ENCODE measurements around the gene ADGRA1. TPM values are rescaled to one million over a fixed set of nuclear protein-coding genes. Genes with fewer than 3 reads are reported as not detected.

Gene ADGRA1, protein sequence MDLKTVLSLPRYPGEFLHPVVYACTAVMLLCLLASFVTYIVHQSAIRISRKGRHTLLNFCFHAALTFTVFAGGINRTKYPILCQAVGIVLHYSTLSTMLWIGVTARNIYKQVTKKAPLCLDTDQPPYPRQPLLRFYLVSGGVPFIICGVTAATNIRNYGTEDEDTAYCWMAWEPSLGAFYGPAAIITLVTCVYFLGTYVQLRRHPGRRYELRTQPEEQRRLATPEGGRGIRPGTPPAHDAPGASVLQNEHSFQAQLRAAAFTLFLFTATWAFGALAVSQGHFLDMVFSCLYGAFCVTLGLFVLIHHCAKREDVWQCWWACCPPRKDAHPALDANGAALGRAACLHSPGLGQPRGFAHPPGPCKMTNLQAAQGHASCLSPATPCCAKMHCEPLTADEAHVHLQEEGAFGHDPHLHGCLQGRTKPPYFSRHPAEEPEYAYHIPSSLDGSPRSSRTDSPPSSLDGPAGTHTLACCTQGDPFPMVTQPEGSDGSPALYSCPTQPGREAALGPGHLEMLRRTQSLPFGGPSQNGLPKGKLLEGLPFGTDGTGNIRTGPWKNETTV
- 0.09 TPM in 1 of 2 replicates, not detected in the other for total RNA-seq

DNA sequence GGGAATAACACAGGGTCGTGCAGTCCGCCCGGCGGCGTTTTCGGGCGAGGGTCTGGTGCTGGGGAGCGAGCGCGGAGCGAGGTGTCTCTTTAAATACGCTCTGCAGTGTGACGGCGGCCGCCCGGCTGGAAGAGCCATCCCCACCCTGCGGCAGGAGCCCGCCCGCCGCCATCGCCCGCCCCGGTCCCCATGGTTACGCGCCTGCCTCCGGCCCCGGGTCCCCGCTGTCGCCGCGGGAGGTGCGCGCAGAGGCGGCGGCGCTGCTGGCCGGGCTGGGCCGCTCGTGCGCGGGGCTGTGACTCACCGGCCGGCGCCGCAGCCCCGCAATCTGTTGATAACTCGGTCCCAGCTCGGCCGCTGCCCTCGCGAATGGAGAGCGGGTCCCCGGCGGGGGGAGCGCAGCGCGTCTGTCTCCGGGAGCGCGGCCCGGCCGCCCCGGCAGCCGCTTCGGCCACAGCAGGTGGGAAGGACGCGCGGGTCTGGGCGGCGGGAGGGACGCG, at the start of gene ADGRA1:
TSS of gene ADGRA1 (plus strand) at position 246 of the 500 bp plus-strand sequence. CDS start 986 bp downstream, outside the sequence.

DNA sequence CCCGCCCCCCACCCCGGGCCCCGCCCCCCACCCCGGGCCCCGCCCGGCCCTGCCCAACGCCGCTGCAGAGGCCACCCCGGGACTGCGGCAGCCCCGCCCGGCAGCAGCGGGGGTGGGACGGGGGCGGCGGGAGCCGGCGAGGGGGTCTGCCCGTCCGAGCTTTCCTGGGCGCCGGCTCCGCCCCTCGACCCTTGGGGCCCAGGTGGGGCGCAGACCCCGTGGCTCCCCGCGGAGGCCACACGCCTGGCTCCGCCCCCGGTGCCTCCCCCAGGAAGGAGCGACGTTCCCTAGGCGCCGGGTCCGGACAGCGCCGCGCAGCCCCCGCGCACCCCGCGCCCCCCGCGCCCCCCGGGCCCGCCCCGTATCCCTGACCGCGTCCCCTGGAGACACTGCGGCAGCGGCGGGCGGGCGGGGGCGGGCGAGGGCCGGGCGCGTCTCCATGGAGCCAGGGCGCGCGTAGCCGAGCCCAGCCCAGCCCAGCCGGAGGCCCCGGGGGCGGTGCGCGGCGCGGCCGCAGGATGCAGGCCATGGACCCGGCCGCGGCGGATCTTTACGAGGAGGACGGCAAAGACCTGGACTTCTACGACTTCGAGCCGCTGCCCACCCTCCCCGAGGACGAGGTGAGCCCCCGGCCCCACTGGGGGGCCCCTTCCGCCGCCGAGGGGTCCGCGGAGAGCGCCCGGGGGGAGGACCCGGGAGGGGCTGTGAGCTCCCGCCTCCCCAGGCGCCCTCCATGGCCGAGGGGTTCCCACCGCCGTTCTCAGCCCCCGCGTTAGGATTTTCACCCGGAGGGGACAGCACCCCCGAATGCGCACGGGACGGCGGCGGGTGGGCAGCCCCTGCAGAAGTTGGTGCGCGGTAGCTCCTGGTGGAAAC, 72.5 kb downstream of the ADGRA1 start, which contains the start of gene KNDC1:
TSS of gene KNDC1 (plus strand) at position 270 of the 876 bp plus-strand sequence. CDS start at position 519, 249 bp downstream.

Other genes with a start within 250 kb of the ADGRA1 start
- gene CFAP46, start 145.4 kb upstream of the ADGRA1 start, total RNA-seq: 1.9 and 2.6 TPM in 2 replicates
- gene KNDC1, start 72.3 kb downstream of the ADGRA1 start, total RNA-seq: 0.51 and 1.2 TPM in 2 replicates
- not detected in 2 replicates for gene UTF1, start 142.3 kb downstream of the ADGRA1 start, total RNA-seq
- gene VENTX, start 149.9 kb downstream of the ADGRA1 start, total RNA-seq: not detected in 2 replicates
- gene ADAM8, start 188.9 kb downstream of the ADGRA1 start, total RNA-seq: 0.09 and 0.70 TPM in 2 replicates
- 33.9 and 37.6 TPM in 2 replicates for gene TUBGCP2, start 220.9 kb downstream of the ADGRA1 start, total RNA-seq
- 16.9 and 32.8 TPM in 2 replicates for gene ZNF511, start 221.0 kb downstream of the ADGRA1 start, total RNA-seq
- not detected in 2 replicates for gene CALY, start 249.0 kb downstream of the ADGRA1 start, total RNA-seq

Measured in pericardium fibroblast (primary cell).